DMS 273 treated with DMSO at 0.1 percent for 48 hours (cell line): ENCODE results near the gene SEC14L2.
"Not testable (repeated sequence)": the region's sequence is repeated elsewhere in the genome, so short reads cannot be mapped to it uniquely, and the experiment has no call there.

Experiments used
- DNase-seq: peaks from one replicate; lab custom pipeline; 2025; lab: John Stamatoyannopoulos, UW

SEC14L2 gene

DNA sequence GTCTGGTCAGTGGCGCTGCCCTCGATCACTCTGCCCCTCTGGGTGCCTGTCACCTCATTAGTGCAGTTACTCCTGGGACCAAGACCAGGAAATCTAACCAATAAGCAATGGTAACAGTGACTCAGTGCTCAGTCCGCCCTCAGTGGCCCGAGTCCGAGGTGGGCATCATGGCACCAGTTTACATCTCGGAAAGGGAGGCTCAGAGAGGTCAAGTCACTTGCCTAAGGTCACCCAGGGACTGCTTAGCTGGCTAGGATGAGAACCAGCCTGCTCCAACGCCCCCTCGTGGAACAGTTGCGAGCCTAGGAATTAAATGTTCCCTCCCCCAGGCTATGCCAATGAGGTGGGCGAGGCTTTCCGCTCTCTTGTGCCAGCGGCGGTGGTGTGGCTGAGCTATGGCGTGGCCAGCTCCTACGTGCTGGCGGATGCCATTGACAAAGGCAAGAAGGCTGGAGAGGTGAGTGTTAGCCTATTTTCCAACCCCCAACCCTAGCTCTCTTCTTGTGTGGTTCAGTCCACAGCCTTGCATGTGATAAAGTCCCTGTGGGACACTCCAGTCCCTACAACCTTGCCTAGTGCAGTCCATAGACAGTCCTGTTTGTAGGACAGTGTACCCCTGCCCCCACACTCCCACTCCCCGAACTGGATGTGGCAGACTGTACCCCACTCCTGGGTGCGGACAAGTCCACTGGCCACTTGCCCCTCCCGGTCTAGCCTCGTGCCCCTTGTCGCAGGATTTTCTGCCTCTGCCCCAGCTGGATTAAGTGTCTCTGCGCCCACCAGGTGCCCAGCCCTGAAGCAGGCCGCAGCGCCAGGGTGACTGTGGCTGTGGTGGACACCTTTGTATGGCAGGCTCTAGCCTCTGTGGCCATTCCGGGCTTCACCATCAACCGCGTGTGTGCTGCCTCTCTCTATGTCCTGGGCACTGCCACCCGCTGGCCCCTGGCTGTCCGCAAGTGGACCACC is 29.9 kb downstream of the SEC14L2 start:
- peak; percentile 39 for DNase-seq

DNA sequence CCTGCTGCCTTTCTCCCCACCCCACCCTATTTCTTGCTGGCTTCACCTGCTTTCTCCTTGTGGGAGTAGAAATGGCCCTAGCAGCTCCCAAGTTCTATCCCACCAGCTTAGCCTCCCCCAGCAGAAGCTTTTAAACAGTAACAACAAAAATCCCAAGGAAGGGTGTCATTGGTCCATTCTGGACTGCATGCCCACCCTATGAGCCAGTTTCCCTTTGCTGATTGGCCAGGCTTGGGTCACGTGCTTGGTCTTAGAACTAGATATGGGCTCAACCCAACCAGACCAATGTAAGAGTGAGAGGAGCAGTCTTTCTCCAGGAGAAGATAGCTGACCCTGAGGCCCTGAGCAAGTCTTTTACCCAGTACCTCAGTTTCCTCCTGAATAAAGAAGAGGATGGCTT is 31.1 kb downstream of the SEC14L2 start:
- no peak for DNase-seq

DNA sequence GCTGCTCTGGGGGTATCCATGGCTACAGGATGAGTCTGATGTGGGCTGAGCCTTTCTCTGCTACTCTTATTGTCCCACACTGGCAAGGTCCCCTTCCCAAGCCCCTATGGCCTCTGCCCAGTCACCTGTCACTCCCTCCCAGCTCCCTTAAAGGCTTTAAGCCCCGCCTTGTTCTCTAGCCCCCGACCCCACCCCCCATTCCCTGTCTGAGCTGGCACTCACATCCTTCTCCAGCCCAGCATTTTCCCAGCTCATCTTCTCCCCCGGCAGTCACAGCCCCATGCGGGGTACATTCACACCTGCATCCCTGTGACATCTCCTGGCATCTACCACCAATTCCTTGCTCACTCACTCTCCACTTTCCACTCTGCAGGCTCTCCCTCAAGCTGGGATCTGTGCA is 33.1 kb downstream of the SEC14L2 start:
- no peak for DNase-seq

DNA sequence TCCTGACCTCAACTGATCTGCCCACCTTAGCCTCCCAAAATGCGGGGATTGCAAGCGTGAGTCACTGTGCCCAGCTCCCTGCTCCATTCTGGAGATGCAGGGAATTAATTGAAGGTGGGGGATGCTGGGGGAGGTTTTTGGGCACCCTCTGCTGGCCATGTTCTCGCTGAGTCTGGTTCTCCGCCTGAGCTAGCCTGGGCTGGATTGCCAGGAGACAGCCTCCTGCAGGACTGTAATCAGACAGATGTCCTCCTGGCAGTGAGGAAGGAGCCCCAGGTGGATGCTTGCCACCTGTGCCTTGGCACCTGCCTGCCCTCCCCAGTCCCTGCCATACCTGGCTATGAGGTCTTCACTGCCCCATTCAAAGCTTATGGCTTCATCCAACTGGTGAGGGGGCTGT is 34.1 kb downstream of the SEC14L2 start:
- DNase-seq, result no peak

DNA sequence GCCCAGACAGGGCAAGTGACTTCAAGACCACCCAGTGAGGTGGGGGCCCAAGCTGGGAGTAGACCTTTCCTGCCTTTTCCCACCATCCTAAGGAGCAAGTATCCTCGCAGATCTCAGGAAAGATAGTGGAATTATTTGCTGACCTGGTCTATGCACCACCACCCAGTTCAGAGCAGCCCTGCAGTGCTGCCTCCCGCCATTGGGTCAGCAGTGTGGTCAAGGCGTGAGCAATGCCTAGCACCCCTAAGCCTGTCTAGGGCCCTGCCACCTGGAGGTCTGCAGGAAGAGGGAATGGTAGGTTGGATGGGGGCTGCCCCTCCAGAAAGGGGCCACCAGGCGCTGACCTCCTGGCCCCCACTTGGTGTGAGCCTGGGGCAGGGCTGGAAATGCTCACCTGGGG is 35.3 kb downstream of the SEC14L2 start:
- DNase-seq, result no peak

DNA sequence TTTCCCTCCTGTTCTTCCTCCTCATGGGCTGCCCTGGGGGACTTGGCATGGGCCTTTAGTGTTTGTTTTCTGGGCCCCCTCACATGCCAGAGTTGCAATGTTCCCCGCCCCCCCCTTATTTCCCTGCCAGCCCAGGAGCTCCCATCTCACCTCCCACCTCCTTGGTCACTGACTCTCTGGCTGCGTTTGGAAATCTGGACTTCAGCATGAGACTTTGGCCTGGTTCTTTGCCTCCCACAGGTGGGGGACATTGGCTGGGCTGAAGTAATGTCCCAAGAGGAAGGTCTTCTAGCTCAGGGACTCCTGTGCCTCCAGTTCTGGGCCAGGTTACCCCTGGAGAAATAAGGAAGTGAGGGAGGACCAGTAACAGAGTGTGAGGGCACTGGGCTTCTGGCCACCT is 35.7 kb downstream of the SEC14L2 start:
- no peak for DNase-seq

DNA sequence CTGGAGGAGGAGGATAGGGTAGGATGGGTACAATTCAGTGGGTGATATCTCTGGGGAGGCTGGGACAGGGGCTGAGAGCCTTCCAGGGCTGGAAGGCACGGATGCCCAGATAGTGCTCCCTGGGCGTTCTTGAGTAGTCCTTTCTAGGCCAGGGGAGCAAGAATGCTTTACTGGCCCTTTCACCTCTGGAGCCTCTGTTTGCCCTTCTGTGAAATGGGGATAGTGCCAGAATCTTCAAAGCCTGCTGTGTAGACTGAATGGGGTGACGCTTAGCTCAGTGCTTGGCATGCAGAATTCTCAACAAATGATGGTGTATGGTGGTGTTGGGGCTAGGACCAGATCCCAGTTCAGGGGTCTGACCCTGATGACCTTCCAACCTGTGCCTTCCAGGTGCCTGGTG is 36.4 kb downstream of the SEC14L2 start:
- DNase-seq, result no peak

DNA sequence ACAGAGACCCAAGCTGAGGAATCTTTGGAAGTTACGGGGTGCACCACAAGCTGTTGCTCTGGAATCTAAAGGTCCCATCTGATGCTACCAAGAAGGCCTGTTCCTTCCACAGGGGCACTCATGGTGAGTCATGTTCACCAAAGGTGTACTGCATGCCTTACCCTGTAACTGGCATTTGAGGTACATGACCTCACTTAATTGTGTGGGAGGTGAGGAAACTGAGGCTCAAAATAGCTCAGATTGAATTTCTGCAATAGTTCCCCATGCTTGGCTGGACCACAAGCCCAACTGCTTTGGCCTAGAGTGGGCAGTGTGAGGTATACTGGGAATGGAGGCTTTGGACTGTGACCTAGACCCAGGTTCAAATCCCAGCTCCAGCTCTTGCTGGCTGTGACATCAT is 37.0 kb downstream of the SEC14L2 start:
- no peak for DNase-seq

DNA sequence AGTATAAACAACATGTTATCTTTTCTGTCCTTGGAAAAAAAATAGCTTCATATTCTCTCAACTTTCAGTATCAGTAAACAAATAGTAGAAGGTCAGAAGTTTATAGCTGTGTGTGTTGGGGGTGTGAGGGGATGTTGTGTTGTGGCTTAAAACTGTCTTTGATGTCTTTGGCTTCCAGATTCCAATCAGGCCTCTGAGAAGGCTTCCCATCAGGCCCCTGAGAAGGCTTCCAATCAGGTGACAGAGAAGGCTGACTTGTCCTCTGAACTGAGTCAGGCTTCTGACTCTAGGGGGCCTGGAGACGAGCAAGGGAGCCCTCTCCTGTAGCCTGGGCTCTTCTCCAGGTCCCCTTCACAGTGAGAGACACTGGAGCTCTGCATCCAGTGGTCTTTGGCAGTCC is 38.0 kb downstream of the SEC14L2 start:
- no peak for DNase-seq

DNA sequence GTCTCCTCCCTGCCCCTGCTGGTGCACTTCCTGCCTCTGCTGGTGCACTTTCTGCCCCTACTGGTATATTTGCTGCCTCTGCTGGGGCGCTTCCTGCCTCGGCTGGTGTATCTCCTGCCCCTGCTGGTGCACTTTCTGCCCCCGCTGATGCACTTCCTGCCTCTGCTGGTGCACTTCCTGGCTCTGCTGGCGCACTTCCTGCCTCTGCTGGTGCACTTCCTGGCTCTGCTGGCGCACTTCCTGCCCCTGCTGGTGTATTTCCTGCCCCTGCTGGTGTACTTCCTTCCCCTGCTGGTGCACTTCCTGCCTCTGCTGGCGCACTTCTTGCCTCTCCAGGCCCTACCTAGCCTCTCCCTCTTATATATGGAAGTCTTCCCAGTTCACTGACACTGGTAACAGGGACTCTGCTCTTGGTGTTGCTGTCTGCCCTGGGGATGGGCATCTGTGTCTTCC is 38.9 kb downstream of the SEC14L2 start:
- no peak for DNase-seq

DNA sequence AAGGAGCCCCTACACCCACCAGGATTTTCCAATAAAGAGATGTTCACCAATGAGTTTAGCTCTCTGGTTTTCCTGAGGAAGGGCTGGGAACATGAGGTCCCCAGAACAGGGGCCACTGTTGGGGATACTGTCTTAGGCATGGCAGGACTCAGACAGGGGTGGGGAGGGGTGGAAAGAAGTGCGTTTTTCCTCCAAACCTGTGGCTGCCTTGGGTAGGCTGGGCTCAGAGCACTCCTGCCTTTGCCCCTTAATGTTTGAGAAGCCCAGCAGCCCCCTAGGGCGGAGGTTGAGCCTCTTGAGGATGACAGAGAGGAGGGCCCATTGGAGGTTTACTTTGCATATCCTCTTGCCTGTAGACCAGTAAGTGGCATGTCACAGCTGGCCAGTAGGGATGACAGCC is 39.4 kb downstream of the SEC14L2 start:
- DNase-seq, result no peak

DNA sequence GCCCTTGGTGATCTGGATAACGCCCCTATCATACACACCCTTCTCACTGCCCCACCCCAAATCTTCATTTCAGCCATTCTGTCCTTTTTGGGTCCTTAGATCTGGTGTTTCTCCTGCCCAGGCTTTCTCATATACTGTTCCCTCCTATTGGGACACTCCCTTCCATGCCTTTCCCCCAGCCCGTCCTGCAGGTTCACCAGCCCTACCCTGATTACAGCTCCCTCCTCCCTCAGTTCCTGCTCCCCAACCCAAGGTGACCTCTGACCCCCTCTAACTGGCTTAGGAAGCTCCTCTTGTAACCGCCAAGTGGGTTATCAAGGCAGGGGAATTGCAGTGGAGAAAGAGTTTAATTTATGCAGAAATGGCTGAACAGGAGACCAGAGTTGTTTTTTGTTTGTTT is 41.7 kb downstream of the SEC14L2 start:
- DNase-seq, result no peak

DNA sequence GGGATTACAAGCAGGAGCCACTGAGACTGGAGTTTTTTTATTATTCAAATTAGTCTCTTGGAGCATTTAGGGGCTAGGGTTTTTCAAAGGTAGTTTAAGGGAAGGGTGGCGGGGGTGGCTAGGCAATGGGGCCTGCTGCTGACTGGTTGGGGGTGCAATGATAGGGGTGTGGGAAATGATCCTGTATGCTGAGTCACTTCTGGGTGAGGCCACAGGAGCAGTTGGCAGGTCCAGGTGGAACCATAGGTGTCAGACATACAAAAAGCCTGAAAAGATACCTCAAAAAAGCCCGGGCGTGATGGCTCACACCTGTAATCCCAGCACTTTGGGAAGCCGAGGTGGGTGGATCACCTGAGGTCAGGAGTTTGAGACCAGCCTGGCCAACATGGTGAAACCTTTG is 42.4 kb downstream of the SEC14L2 start:
- DNase-seq, result no peak

DNA sequence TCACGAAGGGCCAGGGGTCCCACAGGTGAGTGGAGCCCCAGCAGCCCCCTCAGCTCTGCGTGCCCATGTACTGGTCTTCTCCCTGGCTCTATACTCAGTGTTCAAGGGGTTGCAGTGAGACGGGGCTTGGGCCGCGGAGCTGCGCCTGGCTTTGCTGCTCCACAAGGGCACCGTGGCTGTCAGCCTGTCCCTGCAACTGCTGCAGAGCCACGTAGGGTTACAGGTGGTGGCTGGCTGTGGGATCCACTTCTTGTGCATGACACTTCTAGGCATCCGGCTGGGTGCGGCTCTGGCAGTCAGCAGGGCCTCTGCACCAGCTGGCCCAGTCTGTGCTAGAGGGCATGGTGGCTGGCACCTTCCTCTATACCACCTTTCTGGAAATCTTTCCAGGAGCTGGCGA is 43.0 kb downstream of the SEC14L2 start:
- DNase-seq, result no peak

DNA sequence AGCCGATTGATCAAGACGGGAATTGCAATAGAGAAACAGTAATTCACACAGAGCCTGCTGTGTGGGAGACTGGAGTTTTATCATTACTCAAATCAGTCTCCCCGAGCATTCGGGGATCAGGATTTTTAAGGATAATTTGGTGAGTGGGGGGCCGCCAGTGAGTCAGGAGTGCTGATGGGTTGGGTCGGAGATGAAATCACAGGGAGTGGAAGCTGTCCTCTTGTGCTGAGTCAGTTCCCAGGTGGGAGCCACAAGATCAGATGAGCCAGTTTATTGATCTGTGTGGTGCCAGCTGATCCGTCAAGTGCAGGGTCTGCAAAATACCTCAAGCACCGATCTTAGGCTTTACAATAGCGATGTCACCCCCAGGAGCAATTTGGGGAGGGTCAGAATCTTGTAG is 44.3 kb downstream of the SEC14L2 start:
- no peak for DNase-seq

DNA sequence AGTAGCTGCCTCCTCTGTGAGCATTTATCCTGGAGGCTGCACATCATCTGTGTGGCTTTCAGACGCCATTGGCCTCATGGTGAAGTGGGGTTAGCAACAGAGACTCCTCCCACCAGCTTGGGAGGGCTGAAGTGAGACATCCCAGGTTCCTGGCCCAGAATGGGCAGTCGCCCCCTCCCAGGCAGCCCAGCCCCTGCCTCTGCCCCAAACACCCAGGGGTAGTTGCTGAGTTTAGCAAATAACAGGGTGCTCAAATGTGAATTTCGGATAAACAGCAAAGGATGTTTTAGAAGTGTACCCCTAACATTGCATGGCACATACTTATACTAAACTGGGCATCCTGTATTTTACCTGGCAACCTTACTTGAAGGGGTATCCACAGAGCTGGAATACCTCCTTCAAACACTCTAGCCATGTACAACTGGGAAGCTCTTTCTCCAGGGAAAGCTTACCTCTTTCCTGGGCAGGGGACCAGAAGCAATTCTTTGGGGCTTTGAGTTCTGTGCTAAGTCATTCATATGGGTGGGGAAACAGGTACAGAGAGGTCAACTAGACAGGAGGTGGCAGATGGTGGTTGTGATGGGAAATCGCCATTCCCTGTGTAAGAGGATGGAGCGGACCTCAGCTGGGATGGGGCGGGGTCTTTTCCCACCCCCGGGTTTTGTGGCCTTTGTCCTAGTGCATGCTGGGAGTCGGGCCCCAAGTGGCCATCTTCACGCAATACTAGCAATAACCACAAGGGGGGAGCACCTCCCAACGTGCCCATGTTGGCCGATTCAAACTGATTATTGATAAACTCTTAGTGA is 48.0 kb downstream of the SEC14L2 start:
- DNase-seq, result peak; percentile 23

DNA sequence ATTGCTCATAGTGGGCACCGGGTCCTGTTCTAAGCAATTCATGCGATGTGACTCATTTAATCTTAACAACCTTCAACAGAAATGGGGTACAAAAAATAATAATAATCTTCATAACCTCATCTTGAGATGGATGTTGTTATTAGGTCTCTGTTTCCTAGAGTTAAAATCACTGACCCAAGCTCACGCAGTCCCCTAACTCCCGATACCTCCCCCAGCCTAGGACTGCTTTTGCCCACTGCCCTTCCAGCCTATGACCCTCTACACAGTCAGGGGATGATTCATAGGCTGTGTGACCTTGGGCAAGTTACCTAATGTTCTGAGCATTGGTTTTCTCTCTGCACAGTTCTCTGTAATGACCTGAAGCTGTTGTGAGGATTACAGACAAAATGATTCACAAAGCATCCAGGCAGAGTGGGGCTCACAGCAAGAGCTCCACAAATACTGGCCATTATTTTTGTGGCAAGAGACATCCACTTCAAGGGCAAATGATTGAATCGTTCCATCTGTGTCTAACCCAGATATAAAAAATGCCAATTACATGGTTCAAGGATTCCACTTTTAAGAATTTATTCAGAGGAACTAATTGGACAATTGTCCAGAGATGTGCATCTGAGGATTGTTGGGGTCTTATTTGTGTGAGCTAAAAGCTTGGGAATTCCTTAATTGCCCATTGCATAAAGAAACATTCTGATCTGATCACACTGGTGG is 48.8 kb downstream of the SEC14L2 start:
- DNase-seq, result no peak

DNA sequence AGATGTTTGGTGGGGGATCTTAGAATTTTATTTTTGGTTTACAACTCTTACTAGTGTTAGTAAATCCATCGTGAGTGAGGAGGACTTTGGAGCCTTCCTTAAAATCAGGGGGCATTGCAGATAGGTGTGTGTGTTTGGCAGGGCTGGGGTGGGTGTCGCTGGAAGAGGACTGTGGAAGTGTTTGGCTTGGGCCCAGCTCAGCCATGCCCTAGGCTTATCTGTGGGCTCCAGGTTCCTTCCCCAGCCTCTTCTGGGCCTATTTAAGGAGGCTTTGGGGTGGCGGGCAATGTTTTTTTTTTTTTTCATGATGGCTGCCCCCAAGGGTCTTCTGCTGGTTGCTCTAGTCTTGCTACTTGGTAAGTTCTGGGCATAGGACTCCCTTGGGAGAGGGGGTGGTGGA is 50.8 kb downstream of the SEC14L2 start:
- no peak for DNase-seq

DNA sequence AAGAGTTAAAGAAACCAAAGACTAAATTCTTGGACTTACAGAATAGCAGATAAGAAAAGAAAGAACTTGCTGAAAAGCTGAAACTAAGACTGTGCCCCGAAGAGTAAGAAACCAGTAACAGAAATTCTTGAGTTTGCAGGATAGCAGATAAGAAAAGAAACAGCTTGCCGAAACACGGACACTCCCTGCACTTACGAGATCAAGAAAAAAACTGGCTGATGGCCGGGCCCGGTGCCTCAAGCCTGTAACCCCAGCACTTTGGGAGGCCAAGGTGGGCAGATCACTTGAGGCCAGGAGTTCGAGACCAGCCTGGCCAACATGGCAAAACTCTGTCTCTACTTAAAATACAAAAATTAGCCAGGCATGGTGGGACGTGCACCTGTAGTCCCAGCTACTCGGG is 54.7 kb downstream of the SEC14L2 start:
- DNase-seq, result not testable (repeated sequence)

DNA sequence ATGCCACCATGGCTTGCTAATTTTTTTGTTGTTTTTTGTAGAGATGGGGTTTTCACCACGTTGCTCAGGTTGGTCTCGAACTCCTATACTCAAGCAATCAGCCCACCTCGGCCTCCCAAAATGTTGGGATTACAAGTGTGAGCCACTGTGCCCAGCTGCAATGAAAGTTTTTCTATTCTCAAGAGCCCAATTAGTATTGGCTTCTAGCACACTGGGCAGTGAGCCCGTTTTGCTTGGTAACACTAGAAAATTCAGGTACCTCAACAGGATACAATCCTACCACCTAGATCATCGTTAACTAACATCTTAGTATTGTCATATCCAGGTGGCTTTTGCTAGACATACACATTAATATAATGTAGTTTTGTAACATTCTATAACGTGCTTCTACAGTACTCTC is 56.0 kb downstream of the SEC14L2 start:
- DNase-seq, result no peak

DNA sequence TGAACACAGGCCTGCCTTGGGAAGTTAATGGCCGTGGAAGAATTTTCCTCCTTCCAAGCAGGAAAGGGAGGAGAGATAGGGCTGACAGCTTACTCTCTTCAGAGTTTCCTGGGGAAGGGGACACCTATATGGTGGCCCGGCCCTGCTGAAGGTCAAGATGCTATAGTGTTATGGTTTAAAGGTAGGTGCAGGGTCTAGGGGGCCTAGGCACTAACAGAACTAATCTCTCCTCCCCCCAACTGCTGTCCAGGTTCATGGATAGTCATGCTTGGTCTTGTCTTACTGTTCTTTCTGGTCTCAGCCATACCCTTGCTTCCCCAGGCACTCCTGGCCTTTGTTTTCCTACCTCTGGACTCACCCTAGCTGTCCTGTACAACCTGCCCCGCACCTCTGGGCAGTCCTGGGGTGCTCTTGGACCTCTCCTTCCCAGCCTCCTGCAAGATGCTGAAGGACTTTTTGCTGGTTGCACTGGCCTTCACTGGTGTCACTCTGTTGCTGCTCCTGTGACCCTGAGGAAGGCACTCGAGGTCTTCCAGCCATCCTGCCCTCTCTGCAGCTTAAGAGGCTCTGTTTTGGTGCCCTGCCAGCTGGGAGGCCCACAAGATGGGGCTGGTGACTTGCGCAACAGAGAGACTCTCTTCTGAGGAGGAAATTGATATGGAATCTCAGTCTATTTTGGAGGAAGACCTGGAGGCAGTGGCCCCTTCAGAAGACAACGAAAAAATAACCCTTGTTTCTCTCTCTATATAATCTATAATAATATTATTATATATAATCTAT is 57.1 kb downstream of the SEC14L2 start:
- no peak for DNase-seq
